ENCODE data around the gene TNS2.
A peak's percentile ranks its signal among the peaks of the same experiment; 100 is the strongest.

The TNS2 gene

GRCh38 chr12:53098354-53098981 lies 48.6 kb downstream of the TNS2 start:
- no peak for TF ChIP-seq CTCF (IDR thresholded peaks at IDR 0.05; ENCODE audit: poor library complexity, severe bottlenecking)
- ATAC-seq (ENCODE audit: low read depth) (peak; percentile 60), DNase-seq (ENCODE audit: low spot score) (no peak)
- peak overlapping the region; percentile 93 for H3K27ac ChIP-seq (ENCODE audit: poor library complexity, severe bottlenecking)
- no peaks in the 10 kb centered on the region for H3K27me3 ChIP-seq (ENCODE audit: insufficient read depth, poor library complexity, severe bottlenecking)
- peaks cover 20% of the 10 kb centered on the region for H3K4me1 ChIP-seq (ENCODE audit: insufficient read depth, poor library complexity, severe bottlenecking)
- H3K4me3 ChIP-seq (ENCODE audit: severe bottlenecking): peak overlapping the region; percentile 44
- H3K36me3 ChIP-seq (ENCODE audit: low read depth): peaks cover 16% of the 10 kb centered on the region
- H3K9me3 ChIP-seq (ENCODE audit: severe bottlenecking): no peaks in the 10 kb centered on the region

GRCh38 chr12:53099071-53099882 lies 49.4 kb downstream of the TNS2 start:
- peak overlapping the region; percentile 44 for H3K4me3 ChIP-seq (ENCODE audit: severe bottlenecking)
- H3K4me1 ChIP-seq (ENCODE audit: insufficient read depth, poor library complexity, severe bottlenecking): peaks cover 20% of the 10 kb centered on the region
- ATAC-seq (ENCODE audit: low read depth): peak; percentile 63

GRCh38 chr12:53100466-53101151 lies 50.7 kb downstream of the TNS2 start:
- Histone ChIP-seq H3K4me3 (ENCODE audit: severe bottlenecking) (no peak overlapping the region), H3K36me3 (ENCODE audit: low read depth) (peaks cover 16% of the 10 kb centered on the region), H3K27ac (ENCODE audit: poor library complexity, severe bottlenecking) (no peak overlapping the region), H3K4me1 (ENCODE audit: insufficient read depth, poor library complexity, severe bottlenecking) (peaks cover 20% of the 10 kb centered on the region), H3K27me3 (ENCODE audit: insufficient read depth, poor library complexity, severe bottlenecking) (no peaks in the 10 kb centered on the region), H3K9me3 (ENCODE audit: severe bottlenecking) (no peaks in the 10 kb centered on the region)
- DNase-seq (ENCODE audit: low spot score): no peak
- no peak for ATAC-seq (ENCODE audit: low read depth)
- no peak for TF ChIP-seq CTCF (IDR thresholded peaks at IDR 0.05; ENCODE audit: poor library complexity, severe bottlenecking)

More at GRCh38 chr12:53099071-53099882, 49.4 kb downstream of the TNS2 start:
- DNase-seq (ENCODE audit: low spot score): peak; percentile 91
- Histone ChIP-seq H3K9me3 (ENCODE audit: severe bottlenecking) (no peaks in the 10 kb centered on the region), H3K27ac (ENCODE audit: poor library complexity, severe bottlenecking) (peak overlapping the region; percentile 93), H3K27me3 (ENCODE audit: insufficient read depth, poor library complexity, severe bottlenecking) (no peaks in the 10 kb centered on the region), H3K36me3 (ENCODE audit: low read depth) (peaks cover 16% of the 10 kb centered on the region)
- TF ChIP-seq CTCF (IDR thresholded peaks at IDR 0.05; ENCODE audit: poor library complexity, severe bottlenecking): peak; percentile 94

- H3K4me1 ChIP-seq (ENCODE audit: insufficient read depth, poor library complexity, severe bottlenecking): peaks cover 18% of the 10 kb centered on the region
- no peak for TF ChIP-seq CTCF (IDR thresholded peaks at IDR 0.05; ENCODE audit: poor library complexity, severe bottlenecking)
- H3K36me3 ChIP-seq (ENCODE audit: low read depth): peaks cover 16% of the 10 kb centered on the region
- no peak overlapping the region for H3K4me3 ChIP-seq (ENCODE audit: severe bottlenecking)
- no peaks in the 10 kb centered on the region for H3K27me3 ChIP-seq (ENCODE audit: insufficient read depth, poor library complexity, severe bottlenecking)
- DNase-seq (ENCODE audit: low spot score): no peak
- ATAC-seq (ENCODE audit: low read depth): no peak
- no peaks in the 10 kb centered on the region for H3K9me3 ChIP-seq (ENCODE audit: severe bottlenecking)
- no peak overlapping the region for H3K27ac ChIP-seq (ENCODE audit: poor library complexity, severe bottlenecking)
Measured at GRCh38 chr12:53101266-53101665, 51.4 kb downstream of the TNS2 start.
